Ovary (tissue), 9 donors: Measurements from ENCODE around the gene LAMTOR4. TPM values are rescaled to one million over a fixed set of nuclear protein-coding genes. Genes with fewer than 3 reads are reported as not detected.

ENCODE experiments used
- DNase-seq, 5 donors: peaks; one replicate each; pipeline ENCODE4 v3.0.0-alpha.2; 2019 to 2020
- H3K27ac ChIP-seq, 2 donors: fragments of 200-600 bp; one replicate each; pipeline versions ENCODE4 v1.5.1 to v1.8.0; 2019 to 2022
- H3K27me3 ChIP-seq: fragments of 200-600 bp; one replicate; pipeline ENCODE4 v1.8.0; 2022
- H3K36me3 ChIP-seq: fragments of 200-600 bp; sonication (generic); one replicate; pipeline ENCODE4 v1.5.1; 2019
- H3K4me1 ChIP-seq: one replicate; pipeline ENCODE4 v1.8.1; 2013; ENCODE audit warnings: mild to moderate bottlenecking, moderate library complexity; ENCODE audit not compliant: insufficient read depth
- H3K4me3 ChIP-seq: fragments of 200-600 bp; sonication (generic); one replicate; pipeline ENCODE4 v1.5.1; 2017
- H3K9me3 ChIP-seq, 2 donors: fragments of 200-600 bp in 1 of 2; sonication (generic) in 1 of 2; one replicate each; pipeline versions ENCODE4 v1.5.1 to v1.8.1; 2013 to 2019; ENCODE audit warnings: mild to moderate bottlenecking in 1 of 2, moderate library complexity in 1 of 2
- CTCF ChIP-seq, 3 donors: fragments of 450-650 bp in 2 of 3; fragments of 200-600 bp in 1 of 3; IDR thresholded peaks; one replicate each; pipeline versions ENCODE4 v1.5.1 to v1.8.0; 2016 to 2022; ENCODE audit warnings: antibody characterized with exemption in 3 of 3, mild to moderate bottlenecking in 1 of 3
- EP300 ChIP-seq: sonication (generic); formaldehyde crosslinking; IDR thresholded peaks from one replicate; pipeline ENCODE4 v1.6.1; 2017; ENCODE audit warnings: antibody characterized with exemption
- POLR2A ChIP-seq: fragments of 450-650 bp; IDR thresholded peaks from one replicate; pipeline ENCODE4 v1.6.1; 2017; ENCODE audit warnings: antibody characterized with exemption, mild to moderate bottlenecking, moderate library complexity
- WGBS, 3 donors: extraction: QIAGEN DNeasy Blood & Tissue Kit in 1 of 3; methylation state at CpG; one replicate each; pipeline versions ENCODE4 v1.1.5 to v1.1.7; 2013 to 2017; 5-methylcytosine and 5-hydroxymethylcytosine counted together
- intact Hi-C, 4 donors: fragments of 100-400 bp; cut with DNase I; formaldehyde crosslinking; loops; one replicate each; pipeline versions ENCODE4 v1.11.0 to v1.15.1; 2022 to 2023
- polyA plus RNA-seq, 2 donors: library from polyadenylated mRNA; stranded (reverse); fragments of 200-250 nt in 1 of 2; fragments of 350-450 nt in 1 of 2; fragmentation: Illumina TruSeq in 1 of 2; extraction: RNeasy Lipid Tissue Mini Kit (QIAGEN cat#74804) in 1 of 2; gene quantifications; one replicate each; pipeline ENCODE4 v1.2.3, GENCODE V29; 2013 to 2014
- total RNA-seq, 7 donors: library from RNA; depleted of rRNA in 2 of 7; stranded (reverse); fragments of >200 nt in 2 of 7; fragmentation: NEBNext Ultra II Directional in 3 of 7; extraction: Animal tissue kit (Norgen Biotek cat#: 25700) in 3 of 7; gene quantifications; one replicate each; pipeline versions ENCODE4 v1.1.0 to v1.2.4, GENCODE V29; 2016 to 2023
- donor health status: DM: no; HTN: no; CAD: no; lungs with moderate emphysema.
- donor health status: DM: no; HTN: no; CAD: no.
- donor health status: Bipolar disorder and iron deficiency.
- donor health status: DM: yes; HTN: yes; CAD: no.
- donor health status: DM: no; HTN: no; CAD: no.
- donor health status: DM: yes; HTN: yes; CAD: no.

The LAMTOR4 gene
- total and polyA plus RNA-seq, 9 donors, result 10.3 to 246 (median 108) TPM

- no peak overlapping the region for H3K4me3 ChIP-seq
- no peak overlapping the region for H3K27ac ChIP-seq
- intact Hi-C loops, result no loop called here
- H3K36me3 ChIP-seq, result no peaks in the 10 kb centered on the region
- DNase-seq, result no peak
- no peaks in the 10 kb centered on the region for H3K27me3 ChIP-seq
- 73 to 74% (median 73%) methylated on average over 25 of the region's 25 CpGs for WGBS, 3 donors
- no peaks in the 10 kb centered on the region for H3K4me1 ChIP-seq
- no peak for TF ChIP-seq CTCF (IDR thresholded peaks at IDR 0.05)
- TF ChIP-seq EP300, result no peak
- TF ChIP-seq POLR2A, result no peak
- no peaks in the 10 kb centered on the region for H3K9me3 ChIP-seq
Observed at GRCh38 chr7:100107125-100107737, 41.5 kb upstream of the LAMTOR4 start.

GRCh38 chr7:100107890-100108289, 40.8 kb upstream of the LAMTOR4 start:
- intact Hi-C loops, result no loop called here
- no peaks in the 10 kb centered on the region for H3K9me3 ChIP-seq
- no peak overlapping the region for H3K27ac ChIP-seq
- WGBS, 3 donors, result 76 to 78% (median 77%) methylated on average over 11 of the region's 11 CpGs
- H3K27me3 ChIP-seq, result no peaks in the 10 kb centered on the region
- TF ChIP-seq EP300 (no peak), POLR2A (no peak), CTCF (IDR thresholded peaks at IDR 0.05) (no peak)
- H3K4me1 ChIP-seq, result no peaks in the 10 kb centered on the region
- no peak for DNase-seq
- H3K36me3 ChIP-seq, result no peaks in the 10 kb centered on the region
- no peak overlapping the region for H3K4me3 ChIP-seq

DNA sequence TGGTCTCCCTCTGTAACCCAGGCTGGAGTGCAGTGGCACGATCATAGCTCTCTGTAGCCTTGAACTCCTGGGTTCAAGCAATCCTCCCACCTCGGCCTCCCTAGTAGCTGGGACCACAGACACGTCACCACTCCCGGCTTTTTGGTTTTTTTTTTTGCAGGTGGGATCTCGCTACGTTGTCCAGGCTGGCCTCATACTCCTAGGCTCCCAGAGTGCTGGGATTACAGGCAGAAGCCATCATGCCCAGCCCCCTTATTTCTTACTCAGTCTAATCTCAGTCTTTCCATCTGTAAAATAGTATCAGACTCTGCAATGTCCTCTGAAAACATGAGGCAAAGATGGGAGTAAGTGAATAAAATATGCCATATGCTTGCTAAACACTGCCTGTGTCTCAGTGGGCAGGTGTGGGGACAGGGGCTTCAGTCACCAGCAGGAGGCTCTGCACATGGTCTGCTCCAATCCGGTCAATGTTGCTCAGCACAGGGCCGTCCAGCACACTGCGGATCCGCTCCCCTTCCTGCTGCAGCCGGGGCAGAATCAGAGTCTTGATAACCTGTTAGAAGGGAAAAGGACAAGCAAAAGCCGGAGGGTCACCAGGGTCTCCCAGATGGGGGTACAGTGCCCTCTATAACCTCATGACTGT, 39.1 kb upstream of the LAMTOR4 start:
- H3K36me3 ChIP-seq, result no peaks in the 10 kb centered on the region
- no peaks in the 10 kb centered on the region for H3K27me3 ChIP-seq
- H3K27ac ChIP-seq, result no peak overlapping the region
- no peaks in the 10 kb centered on the region for H3K9me3 ChIP-seq
- no peak overlapping the region for H3K4me3 ChIP-seq
- no peaks in the 10 kb centered on the region for H3K4me1 ChIP-seq
- 68 to 74% (median 73%) methylated on average over 12 of the region's 12 CpGs for WGBS, 3 donors
- no peak for DNase-seq
- intact Hi-C loops, result no loop called here
- no peak for TF ChIP-seq EP300
- no peak for TF ChIP-seq CTCF (IDR thresholded peaks at IDR 0.05)
- no peak for TF ChIP-seq POLR2A

- WGBS, 3 donors, result 86 to 91% (median 88%) methylated on average over 7 of the region's 7 CpGs
- no peak for TF ChIP-seq POLR2A
- no peak for TF ChIP-seq CTCF (IDR thresholded peaks at IDR 0.05)
- TF ChIP-seq EP300, result no peak
- no peaks in the 10 kb centered on the region for H3K4me1 ChIP-seq
- H3K36me3 ChIP-seq, result no peaks in the 10 kb centered on the region
- intact Hi-C loops, result no loop called here
- H3K27me3 ChIP-seq, result no peaks in the 10 kb centered on the region
- H3K4me3 ChIP-seq, result no peak overlapping the region
- no peak overlapping the region for H3K27ac ChIP-seq
- no peak for DNase-seq
- no peaks in the 10 kb centered on the region for H3K9me3 ChIP-seq
Observed at GRCh38 chr7:100111156-100111555, 37.6 kb upstream of the LAMTOR4 start.
